HG03025 (cell line): ENCODE data around the gene TUBGCP2.

ENCODE experiments used
- ATAC-seq: cut with Tn5 transposase; IDR thresholded peaks from one replicate; pipeline ENCODE4 v1.9.1; 2021; ENCODE audit warnings: mild to moderate bottlenecking, moderate library complexity; ENCODE audit not compliant: unreplicated experiment, low FRiP score

The TUBGCP2 gene

DNA sequence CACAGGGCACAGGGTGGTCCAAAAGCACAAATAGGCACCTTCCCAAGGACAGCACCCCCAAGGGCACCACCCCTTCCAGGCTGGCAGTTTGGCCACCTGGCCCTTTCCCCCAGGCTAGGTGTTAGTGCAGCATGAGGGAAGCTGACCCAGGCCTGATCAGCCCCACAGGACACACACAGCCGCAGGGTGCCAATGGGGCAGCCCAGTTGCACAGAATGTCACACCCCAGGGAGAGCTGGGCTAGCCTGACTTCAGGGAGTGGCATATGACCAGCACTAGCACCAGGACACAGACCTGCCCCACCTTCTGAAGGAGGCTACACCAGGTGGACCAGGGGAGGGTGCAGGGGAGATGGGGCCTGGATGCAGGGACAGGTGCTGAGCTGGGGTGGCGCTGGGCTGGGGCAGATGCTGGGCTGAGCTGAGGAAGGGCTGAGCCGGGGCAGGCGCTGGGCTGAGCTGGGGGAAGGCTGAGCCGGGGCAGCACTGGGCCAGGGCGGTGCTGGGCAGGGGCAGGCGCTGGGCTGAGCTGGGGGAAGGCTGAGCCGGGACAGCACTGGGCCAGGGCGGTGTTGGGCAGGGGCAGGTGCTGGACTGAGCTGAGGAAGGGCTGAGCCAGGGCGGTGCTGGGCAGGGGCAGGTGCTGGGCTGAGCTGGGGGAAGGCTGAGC, 28.1 kb downstream of the TUBGCP2 start:
- no peak for ATAC-seq

GRCh38 chr10:133279326-133280226, 29.1 kb downstream of the TUBGCP2 start:
- no peak for ATAC-seq

DNA sequence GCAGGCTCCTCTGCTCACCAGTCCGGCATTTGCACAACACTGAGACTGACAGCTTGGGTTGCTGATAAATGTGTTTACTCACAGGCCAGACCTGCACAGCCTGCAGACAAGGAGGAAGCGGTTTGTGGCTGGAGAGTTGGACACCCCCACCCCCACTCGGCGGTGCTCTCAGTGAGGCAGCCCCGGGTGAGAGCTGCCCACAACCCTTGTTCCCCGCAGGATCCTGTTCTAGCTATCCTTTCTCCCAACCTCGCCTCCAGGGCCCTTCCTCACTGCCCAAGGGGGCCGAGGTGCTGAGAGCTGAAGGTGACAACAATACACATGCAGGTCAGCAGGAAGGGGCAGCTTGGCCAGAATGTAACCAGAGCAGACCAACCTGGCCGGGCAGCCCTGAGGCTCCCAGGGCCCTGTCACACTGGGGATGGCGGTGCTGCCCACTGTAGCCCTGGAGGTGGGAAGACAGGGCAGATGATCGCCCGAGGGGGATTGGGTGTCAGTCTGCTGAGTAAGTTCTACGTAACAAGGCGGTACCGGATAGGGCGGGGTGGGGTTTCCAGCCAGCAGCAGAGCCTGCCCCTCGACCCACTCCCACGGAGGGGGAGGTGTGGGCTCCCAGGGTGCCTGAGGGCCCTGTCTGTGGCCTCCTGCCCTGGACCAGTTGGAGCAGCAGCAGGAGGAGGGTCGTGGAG, 30.0 kb downstream of the TUBGCP2 start:
- peak; percentile 31 for ATAC-seq

DNA sequence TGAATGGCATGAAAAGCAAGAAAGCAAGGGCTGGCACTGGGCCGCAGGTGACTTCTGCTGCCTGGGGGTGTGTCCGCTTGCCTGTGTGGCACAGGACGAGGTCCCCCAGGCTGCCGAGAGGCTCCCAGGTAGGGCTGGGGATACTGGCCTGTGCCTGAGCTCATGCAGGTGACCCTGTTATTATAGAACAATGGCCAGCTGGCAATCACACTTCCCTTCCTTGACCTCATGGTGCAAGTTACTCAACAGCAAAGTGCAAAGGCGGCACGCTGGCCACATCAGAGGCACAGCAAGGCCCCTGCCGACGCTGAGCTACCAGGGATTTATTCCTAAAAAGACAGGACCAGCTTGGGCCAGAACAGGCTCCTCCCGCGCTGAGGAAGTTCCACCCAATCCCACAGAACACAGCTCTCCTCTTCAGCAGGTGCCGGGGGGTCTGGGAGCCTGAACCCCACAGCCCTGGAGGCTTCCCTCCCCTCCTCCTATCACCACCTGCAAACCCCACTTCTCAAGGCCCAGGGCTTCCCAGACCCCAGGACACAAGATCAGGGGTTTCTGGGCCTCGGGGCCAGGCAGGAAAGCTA, 30.6 kb downstream of the TUBGCP2 start:
- ATAC-seq: no peak

GRCh38 chr10:133277277-133277992, 31.2 kb downstream of the TUBGCP2 start:
- ATAC-seq: no peak

DNA sequence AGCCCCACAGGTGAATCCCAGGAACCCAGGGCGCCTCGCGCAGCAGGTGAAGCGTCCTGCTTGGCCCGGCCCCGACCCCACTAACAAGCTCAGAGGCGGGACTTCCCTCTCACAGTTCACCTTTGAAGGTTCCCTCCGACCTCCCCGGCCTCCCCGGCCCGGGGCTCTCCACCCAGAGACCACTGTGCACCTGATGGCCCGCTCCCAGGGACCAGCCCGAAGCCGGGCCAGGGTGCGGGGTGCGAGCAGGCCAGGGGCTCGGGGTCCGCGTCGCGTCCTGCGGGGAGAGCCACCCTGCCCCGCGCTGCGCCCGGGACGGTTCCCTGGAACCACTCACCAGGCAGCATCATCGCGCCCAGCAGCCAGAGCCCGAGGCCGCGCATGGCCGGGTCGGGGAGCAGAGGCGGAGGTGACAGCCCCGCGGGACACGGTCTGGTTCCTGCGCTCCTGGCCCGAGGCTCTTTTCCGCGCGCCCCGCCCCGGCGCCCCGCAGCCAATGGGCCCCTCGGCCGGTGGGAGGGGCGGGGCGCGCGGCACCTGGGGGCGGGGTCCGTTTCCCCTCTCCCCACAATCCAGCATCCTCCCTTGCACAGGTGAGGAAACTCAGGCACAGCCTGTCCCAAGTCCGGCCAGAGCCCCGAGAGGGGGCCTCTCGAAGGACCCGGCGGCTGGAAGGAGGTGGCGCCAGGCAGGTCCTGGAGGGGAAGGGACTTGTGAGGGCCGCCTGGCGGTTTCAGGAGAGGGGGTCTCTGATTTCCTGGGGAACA, 32.1 kb downstream of the TUBGCP2 start, which contains the start of gene ADAM8:
Gene ADAM8 (minus strand): TSS at position 434 of the 767 bp plus-strand sequence. CDS start 51 bp downstream, at position 383.
- peak; percentile 28 for ATAC-seq

DNA sequence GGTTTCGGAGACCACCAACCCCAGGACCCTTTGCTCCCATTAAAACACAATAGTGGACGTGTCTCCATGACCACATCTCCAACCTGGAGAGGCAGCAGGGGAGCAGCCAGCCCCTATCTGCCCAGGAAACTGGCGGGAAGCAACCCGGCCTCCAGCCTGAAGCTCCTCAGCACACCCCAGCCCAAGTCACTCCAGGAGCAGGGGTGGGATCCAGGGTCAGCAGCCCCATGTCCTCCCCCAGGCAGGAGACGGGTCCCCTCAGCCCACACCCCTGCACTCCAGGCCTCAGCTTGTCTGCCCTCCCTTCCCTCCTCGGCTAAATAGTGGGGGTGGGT, 32.6 kb downstream of the TUBGCP2 start:
- peak; percentile 1 for ATAC-seq

DNA sequence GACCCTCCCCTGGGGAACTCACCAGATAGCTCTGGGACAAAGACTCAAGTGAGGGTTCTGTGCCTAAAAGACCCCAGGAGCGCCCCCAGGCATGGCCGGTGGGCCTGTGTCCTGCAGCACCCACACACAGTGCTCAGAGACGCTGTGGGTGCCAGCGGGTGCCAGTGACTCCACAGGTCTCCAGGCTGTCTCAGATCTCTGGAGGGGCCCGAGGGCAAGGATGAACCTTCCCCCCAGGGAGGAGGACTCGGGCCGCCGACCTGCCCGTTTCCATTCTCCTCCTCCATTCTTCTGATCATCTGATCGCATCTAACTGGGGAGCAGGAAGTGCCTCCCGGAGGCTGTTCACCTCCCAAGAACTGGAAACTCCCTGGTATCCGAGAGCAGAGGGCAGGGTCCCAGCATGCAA, 33.0 kb downstream of the TUBGCP2 start:
- ATAC-seq: peak; percentile 21

GRCh38 chr10:133274751-133275683, 33.7 kb downstream of the TUBGCP2 start:
- ATAC-seq: peak; percentile 45

- no peak for ATAC-seq
Measured at GRCh38 chr10:133273534-133274143, 35.0 kb downstream of the TUBGCP2 start.

DNA sequence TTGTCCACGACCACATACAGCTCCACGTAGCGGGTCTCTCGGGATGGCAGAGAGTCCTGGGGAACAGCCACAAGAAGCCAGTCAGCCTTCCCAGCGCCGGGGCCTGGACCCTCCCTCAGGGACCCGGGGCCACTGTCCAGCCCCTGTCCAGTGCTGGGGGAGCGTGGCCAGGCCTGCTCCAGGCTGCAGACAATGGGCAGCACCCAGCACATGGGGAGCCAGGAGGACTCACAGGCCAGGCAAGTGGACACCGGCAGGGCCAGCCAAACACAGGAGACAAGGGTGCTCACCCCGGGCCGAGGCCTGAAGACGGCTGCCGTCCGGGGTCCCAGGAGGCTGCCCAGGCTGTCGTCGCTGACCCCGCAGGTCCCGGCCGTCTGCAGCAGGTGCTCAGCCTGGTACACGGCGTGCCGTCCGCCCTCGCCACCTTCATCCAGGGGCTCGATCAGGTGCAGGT, 35.7 kb downstream of the TUBGCP2 start:
- ATAC-seq: no peak

- ATAC-seq: no peak
Measured at GRCh38 chr10:133272301-133272963, 36.2 kb downstream of the TUBGCP2 start.

GRCh38 chr10:133271521-133272300, 37.0 kb downstream of the TUBGCP2 start:
- ATAC-seq: no peak

GRCh38 chr10:133270773-133271297, 37.8 kb downstream of the TUBGCP2 start:
- ATAC-seq: no peak

DNA sequence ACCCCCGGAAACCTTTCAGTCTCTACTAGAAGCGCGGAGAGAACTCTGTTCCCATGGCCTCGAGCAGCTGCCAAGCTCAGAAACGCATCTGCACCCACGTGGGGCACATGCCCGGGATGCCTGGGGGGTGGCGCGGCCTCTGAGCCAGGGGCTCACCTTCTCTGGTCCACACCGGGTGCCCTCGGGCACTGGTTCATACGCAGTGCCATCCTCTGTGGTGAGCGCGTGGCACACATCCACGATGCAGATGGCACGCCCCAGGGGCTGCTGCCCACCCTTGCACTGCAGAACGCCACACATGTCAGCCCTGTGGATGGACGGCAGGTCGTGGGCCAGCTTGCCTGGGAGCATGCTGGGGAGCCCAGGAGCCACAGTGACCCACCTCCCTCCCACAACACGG, 38.5 kb downstream of the TUBGCP2 start:
- no peak for ATAC-seq

DNA sequence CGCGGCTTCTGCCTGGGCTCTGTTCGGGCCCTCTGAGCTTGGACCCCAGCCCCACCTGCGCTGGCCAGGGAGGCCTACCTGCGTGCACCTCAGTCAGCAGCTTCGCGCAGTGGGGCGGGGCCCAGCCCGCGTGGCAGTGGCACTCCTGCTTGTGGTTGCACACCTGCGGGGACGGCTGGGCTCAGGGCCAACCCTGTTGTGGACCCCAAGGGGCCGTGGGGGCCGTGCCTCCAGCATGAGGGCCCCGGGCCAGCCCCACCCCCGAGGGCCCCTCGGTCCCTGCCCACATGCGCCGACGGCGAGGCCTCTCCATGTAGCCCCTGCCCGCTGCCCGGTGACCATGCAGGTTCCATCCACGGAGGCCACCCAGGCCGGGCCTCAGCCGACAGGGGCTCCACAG, 39.3 kb downstream of the TUBGCP2 start:
- no peak for ATAC-seq
